Lung (tissue), 12 donors: ENCODE results near the gene ARHGEF1. TPM values are rescaled to one million over a fixed set of nuclear protein-coding genes. Genes with fewer than 3 reads are reported as not detected.

Experiments
- ATAC-seq: fragments of 200-7000 bp; cut with Tn5 transposase; one replicate; pipeline ENCODE4 v1.9.1; 2020; ENCODE audit warnings: moderate number of reproducible peaks; ENCODE audit not compliant: insufficient read depth, low FRiP score
- DNase-seq, 3 donors: peaks; one replicate each; pipeline ENCODE4 v3.0.0-alpha.2; 2013 to 2017
- H3K27ac ChIP-seq, 2 donors: one replicate each; pipeline ENCODE4 v1.5.1; 2013; ENCODE audit warnings: mild to moderate bottlenecking in 2 of 2, moderate library complexity in 2 of 2, control low read depth in 1 of 2, inconsistent platforms in 1 of 2, low read depth in 1 of 2, low read length in 1 of 2
- H3K27me3 ChIP-seq, 3 donors: one replicate each; pipeline ENCODE4 v1.5.1; 2013; ENCODE audit warnings: low read length in 2 of 3; ENCODE audit not compliant: control insufficient read depth in 3 of 3, insufficient read depth in 3 of 3
- H3K36me3 ChIP-seq, 4 donors: one replicate each; pipeline ENCODE4 v1.5.1; 2013; ENCODE audit warnings: low read length in 4 of 4, mild to moderate bottlenecking in 1 of 4, moderate library complexity in 1 of 4; ENCODE audit not compliant: control insufficient read depth in 4 of 4, insufficient read depth in 4 of 4
- H3K4me1 ChIP-seq, 5 donors: one replicate each; pipeline ENCODE4 v1.5.1; 2013; ENCODE audit warnings: low read length in 5 of 5, mild to moderate bottlenecking in 2 of 5, moderate library complexity in 1 of 5; ENCODE audit not compliant: control insufficient read depth in 5 of 5, insufficient read depth in 5 of 5
- H3K4me3 ChIP-seq: one replicate; pipeline ENCODE4 v1.5.1; 2013; ENCODE audit warnings: mild to moderate bottlenecking, control low read depth, moderate library complexity
- H3K9ac ChIP-seq, 2 donors: one replicate each; pipeline ENCODE4 v1.5.1; 2013; ENCODE audit warnings: low read length in 2 of 2, control low read depth in 1 of 2; ENCODE audit not compliant: insufficient read depth in 1 of 2
- H3K9me3 ChIP-seq, 4 donors: one replicate each; pipeline ENCODE4 v1.5.1; 2013; ENCODE audit warnings: low read length in 3 of 4, mild to moderate bottlenecking in 1 of 4, moderate library complexity in 1 of 4; ENCODE audit not compliant: control insufficient read depth in 4 of 4, insufficient read depth in 3 of 4
- WGBS, 2 donors: extraction: QIAGEN DNeasy Blood & Tissue Kit; methylation state at CpG; one replicate each; pipeline ENCODE4 v1.1.7; 2013; 5-methylcytosine and 5-hydroxymethylcytosine counted together
- polyA plus RNA-seq, 2 donors: library from polyadenylated mRNA; stranded (reverse); fragments of 200-250 nt; gene quantifications; one replicate each; pipeline ENCODE4 v1.2.1, GENCODE V29; 2013
- total RNA-seq, 2 donors: library from RNA; depleted of rRNA in 1 of 2; stranded (reverse); fragments of >200 nt in 1 of 2; gene quantifications; one replicate each; pipeline ENCODE4 v1.2.1, GENCODE V29; 2014 to 2021
- TF ChIP-seq, protein P1 (sequence below): IDR thresholded peaks from 2 replicates; pipeline ENCODE4 v1.5.1; 2012; ENCODE audit warnings: mild to moderate bottlenecking; ENCODE audit errors: control extremely low read depth, extremely low read depth
- donor health status: control.
- donor health status: control.
- donor health status: Bipolar disorder and iron deficiency.
- donor health status: healthy.
- donor health status: DM: yes; HTN: yes; CAD: no.

The ARHGEF1 gene
- total and polyA plus RNA-seq, 4 donors = 55.4 to 231 (median 176) TPM

DNA sequence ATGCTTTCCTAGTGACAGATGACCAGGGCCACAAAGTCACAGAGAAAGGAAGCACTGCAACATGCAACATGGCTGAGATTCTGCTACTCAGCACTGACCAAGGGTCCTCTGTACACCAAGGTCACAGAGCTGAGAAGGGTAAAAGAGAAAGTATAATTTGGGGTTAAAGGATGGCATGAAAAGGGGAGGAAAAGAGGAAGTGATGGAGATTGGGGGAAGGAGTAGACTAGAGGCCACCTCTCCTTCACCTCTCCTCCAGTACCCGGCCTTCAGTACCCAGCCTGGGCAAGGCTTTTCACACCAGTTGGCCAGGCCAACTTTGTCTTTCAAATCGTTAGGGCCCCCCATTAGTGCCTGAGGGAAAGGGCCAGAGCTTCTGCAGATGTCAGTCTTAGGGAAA, 29.2 kb upstream of the ARHGEF1 start:
- Histone ChIP-seq H3K9me3 (no peaks in the 10 kb centered on the region), H3K27ac (no peak overlapping the region), H3K9ac (no peak overlapping the region), H3K4me1 (no peaks in the 10 kb centered on the region), H3K4me3 (no peak overlapping the region), H3K27me3 (peaks cover 0 to 6% (median 3%) of the 10 kb centered on the region in 3 donors), H3K36me3 (no peaks in the 10 kb centered on the region)
- DNase-seq (no peak), ATAC-seq (no peak)
- WGBS, 2 donors = 59 to 61% methylated on average over 2 of the region's 2 CpGs
- TF ChIP-seq, protein P1, sequence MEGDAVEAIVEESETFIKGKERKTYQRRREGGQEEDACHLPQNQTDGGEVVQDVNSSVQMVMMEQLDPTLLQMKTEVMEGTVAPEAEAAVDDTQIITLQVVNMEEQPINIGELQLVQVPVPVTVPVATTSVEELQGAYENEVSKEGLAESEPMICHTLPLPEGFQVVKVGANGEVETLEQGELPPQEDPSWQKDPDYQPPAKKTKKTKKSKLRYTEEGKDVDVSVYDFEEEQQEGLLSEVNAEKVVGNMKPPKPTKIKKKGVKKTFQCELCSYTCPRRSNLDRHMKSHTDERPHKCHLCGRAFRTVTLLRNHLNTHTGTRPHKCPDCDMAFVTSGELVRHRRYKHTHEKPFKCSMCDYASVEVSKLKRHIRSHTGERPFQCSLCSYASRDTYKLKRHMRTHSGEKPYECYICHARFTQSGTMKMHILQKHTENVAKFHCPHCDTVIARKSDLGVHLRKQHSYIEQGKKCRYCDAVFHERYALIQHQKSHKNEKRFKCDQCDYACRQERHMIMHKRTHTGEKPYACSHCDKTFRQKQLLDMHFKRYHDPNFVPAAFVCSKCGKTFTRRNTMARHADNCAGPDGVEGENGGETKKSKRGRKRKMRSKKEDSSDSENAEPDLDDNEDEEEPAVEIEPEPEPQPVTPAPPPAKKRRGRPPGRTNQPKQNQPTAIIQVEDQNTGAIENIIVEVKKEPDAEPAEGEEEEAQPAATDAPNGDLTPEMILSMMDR = no peak

DNA sequence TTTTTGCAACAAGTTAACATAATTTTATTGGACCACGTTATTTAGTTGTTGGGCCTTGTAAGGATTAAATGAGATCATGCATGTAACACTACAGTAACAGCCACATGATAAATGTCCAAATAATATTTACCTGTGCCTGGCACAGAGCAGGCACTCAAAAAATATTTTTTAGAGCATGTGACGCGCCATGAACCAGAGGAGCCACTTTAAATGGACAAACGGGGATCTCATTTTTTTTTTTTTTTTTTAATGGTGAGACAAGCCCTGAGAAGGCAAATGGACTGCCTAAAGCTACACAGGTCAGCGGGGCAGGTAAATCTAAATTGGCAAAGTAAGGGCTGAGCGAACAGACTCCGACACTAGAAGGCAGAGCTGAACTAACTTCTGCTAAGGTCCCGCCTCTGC, 23.8 kb upstream of the ARHGEF1 start:
- H3K27me3 ChIP-seq = no peaks in the 10 kb centered on the region
- TF ChIP-seq, protein P1 = no peak

DNA sequence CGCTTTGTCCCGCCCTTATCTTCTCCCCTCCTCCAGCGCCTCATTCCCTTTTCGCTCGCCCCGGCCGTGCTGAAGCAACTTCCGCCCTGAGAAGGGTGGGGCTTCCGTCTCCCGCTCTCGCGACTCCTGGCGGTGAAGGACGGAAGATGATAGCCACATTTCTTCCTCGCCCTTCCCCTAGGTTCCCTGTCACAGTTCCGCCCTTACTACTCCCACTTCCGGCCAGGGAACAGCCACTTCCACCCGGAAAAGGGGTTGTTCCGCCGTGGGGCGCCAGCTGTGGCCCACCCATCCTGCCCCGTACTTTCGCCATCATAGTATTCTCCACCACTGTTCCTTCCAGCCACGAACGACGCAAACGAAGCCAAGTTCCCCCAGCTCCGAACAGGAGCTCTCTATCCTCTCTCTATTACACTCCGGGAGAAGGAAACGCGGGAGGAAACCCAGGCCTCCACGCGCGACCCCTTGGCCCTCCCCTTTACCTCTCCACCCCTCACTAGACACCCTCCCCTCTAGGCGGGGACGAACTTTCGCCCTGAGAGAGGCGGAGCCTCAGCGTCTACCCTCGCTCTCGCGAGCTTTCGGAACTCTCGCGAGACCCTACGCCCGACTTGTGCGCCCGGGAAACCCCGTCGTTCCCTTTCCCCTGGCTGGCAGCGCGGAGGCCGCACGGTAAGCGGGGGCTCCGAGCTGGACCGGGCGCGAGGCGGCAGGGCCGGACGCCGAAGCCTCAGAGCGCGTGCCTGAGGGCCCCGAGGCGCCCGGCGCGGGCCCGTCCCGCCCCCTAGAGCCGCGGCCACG, 23.2 kb upstream of the ARHGEF1 start, which contains the start of gene RPS19:
Gene RPS19 (plus strand): TSS at position 638 of the 801 bp plus-strand sequence. CDS start 520 bp downstream, outside the sequence.
- WGBS, 2 donors = 0% methylated on average over 73 to 76 of the region's 76 CpGs
- Histone ChIP-seq H3K27ac (peak within 1 kb of the TSS; percentile 94 to 96), H3K4me3 (peak within 1 kb of the TSS; percentile 91), H3K9ac (peak within 1 kb of the TSS; percentile 90 to 93), H3K9me3 (no peaks in the 10 kb centered on the region), H3K27me3 (no peaks in the 10 kb centered on the region), H3K36me3 (peaks cover 14 to 34% (median 27%) of the 10 kb centered on the region in 4 donors), H3K4me1 (peaks cover 8 to 20% (median 12%) of the 10 kb centered on the region in 5 donors)
- TF ChIP-seq, protein P1 = no peak
- ATAC-seq = peak; percentile 95
- DNase-seq = peak; percentile 99 to 100 (median 100)

More for the DNA sequence above, 23.8 kb upstream of the ARHGEF1 start:
- WGBS, 2 donors = 4 to 6% methylated on average over 8 of the region's 8 CpGs
- Histone ChIP-seq H3K9ac (peak overlapping the region in 1 of 2 donors; percentile 38), H3K4me3 (no peak overlapping the region), H3K4me1 (peaks cover 8 to 20% (median 12%) of the 10 kb centered on the region in 5 donors), H3K36me3 (peaks cover 8 to 28% (median 23%) of the 10 kb centered on the region in 4 donors), H3K27ac (peak overlapping the region; percentile 71 to 82), H3K9me3 (no peaks in the 10 kb centered on the region)
- DNase-seq (no peak), ATAC-seq (no peak)
